Ovary (tissue), 3 donors: ENCODE results near the gene ATP5ME.

Experiments used
- CTCF ChIP-seq, 3 donors: fragments of 450-650 bp in 2 of 3; fragments of 200-600 bp in 1 of 3; IDR thresholded peaks; one replicate each; pipeline versions ENCODE4 v1.5.1 to v1.8.0; 2016 to 2022; ENCODE audit warnings: antibody characterized with exemption in 3 of 3, mild to moderate bottlenecking in 1 of 3
- POLR2A ChIP-seq: fragments of 450-650 bp; IDR thresholded peaks from one replicate; pipeline ENCODE4 v1.6.1; 2017; ENCODE audit warnings: antibody characterized with exemption, mild to moderate bottlenecking, moderate library complexity
- donor health status: DM: no; HTN: no; CAD: no.

DNA sequence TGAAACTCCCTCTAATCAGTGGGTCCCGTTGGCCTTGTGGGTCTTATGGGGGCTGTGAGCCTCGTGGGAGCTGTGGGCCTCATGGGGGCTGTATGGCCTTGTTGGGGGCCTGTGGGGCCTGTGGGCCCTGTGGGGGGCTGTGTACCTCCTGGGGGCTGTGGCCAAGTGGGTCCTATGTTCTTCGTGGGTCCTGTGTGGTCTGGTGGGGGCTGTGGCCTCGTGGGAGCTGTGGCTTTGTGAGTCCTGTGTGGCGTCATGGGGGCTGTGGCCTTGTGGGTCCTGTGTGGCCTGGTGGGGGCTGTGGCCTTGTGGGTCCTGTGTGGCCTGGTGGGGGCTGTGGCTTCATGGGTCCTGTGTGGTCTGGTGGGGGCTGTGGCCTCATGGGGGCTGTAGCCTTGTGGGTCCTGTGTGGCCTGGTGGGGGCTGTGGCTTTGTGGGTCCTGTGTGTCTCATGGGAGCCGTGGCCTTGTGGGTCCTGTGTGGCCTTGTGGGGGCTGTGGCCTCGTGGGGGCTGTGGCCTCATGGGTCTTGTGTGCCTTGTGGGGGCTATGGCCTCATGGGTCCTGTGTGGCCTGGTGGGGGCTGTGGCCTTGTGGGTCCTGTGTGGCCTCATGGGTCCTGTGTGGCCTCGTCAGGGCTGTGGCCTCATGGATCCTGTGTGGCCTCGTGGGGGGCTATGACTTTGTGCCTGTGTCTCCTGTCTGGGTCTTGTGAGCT is 39.0 kb upstream of the ATP5ME start:
- TF ChIP-seq POLR2A (no peak), CTCF (IDR thresholded peaks at IDR 0.05) (no peak)
